ENCODE results near the gene PSMB11. TPM values are rescaled to one million over a fixed set of nuclear protein-coding genes. Genes with fewer than 3 reads are reported as not detected.

PSMB11 gene
- total and polyA plus RNA-seq, 2 donors (not counting 3 experiments of a cell fraction or from before 2014, with no cell fraction given) = not detected

GRCh38 chr14:22997676-22998323 is 44.2 kb upstream of the PSMB11 start:
- Histone ChIP-seq H3K27ac (ENCODE audit: insufficient read depth, low read depth, low read length) (no peak overlapping the region), H3K36me3 (ENCODE audit: control insufficient read depth in 2 of 2, extremely low read depth in 1 of 2, insufficient read depth in 2 of 2, low read length in 2 of 2) (no peaks in the 10 kb centered on the region), H3K27me3 (ENCODE audit: control insufficient read depth in 2 of 2, insufficient read depth in 2 of 2, low read length in 2 of 2) (no peaks in the 10 kb centered on the region), H3K9me1 (replicated peaks; ENCODE audit: control insufficient read depth, extremely low read depth, insufficient read depth, low read length) (no peaks in the 10 kb centered on the region), H4K20me1 (replicated peaks; ENCODE audit: control insufficient read depth, extremely low read depth, insufficient read depth, low read length) (no peaks in the 10 kb centered on the region), H3K4me1 (ENCODE audit: control insufficient read depth, extremely low read depth, insufficient read depth, low read length) (peaks cover 4% of the 10 kb centered on the region), H3K79me2 (ENCODE audit: control insufficient read depth, insufficient read depth, low read length) (no peaks in the 10 kb centered on the region), H2AFZ (ENCODE audit: low read depth, low read length) (no peak overlapping the region), H3K9me3 (replicated peaks; ENCODE audit: control insufficient read depth, insufficient read depth, low read length) (no peaks in the 10 kb centered on the region), H3K4me3 (replicated peaks in 1 of 3; ENCODE audit: insufficient read depth in 1 of 3, low read depth in 1 of 3, low read length in 3 of 3) (no peak overlapping the region), H3K4me2 (ENCODE audit: insufficient read depth, low read length) (no peak overlapping the region), H3K9ac (replicated peaks; ENCODE audit: extremely low read depth, insufficient read depth, low read length) (no peak overlapping the region)
- dilution Hi-C loops (cut with MboI; ENCODE audit: extremely low pct_ligation_motif_present, low sequenced_read_pairs) = no loop called here
- BruUV-seq (replicated peaks) = no TSS peak
- intact Hi-C loops (cut with micrococcal nuclease) = no loop called here
- no peak for TF ChIP-seq JUN (IDR thresholded peaks at IDR 0.05; ENCODE audit: borderline replicate concordance, insufficient read depth, insufficient read length, low read depth)
- TF ChIP-seq FOS (IDR thresholded peaks at IDR 0.05; ENCODE audit: borderline replicate concordance, insufficient read depth, low read length) = no peak
- no peak for TF ChIP-seq GATA2 (IDR thresholded peaks at IDR 0.05; ENCODE audit: insufficient read depth, insufficient read length, low read depth, low read length)
- TF ChIP-seq MAX (IDR thresholded peaks at IDR 0.05; ENCODE audit: insufficient read depth, insufficient read length) = no peak
- TF ChIP-seq MYC (IDR thresholded peaks at IDR 0.05; ENCODE audit: low read depth, low read length) = no peak
- no peak for TF ChIP-seq POLR2AphosphoS5 (IDR thresholded peaks at IDR 0.05; ENCODE audit: insufficient read depth, low read depth, low read length)
- TF ChIP-seq CTCF (IDR thresholded peaks at IDR 0.05; ENCODE audit: extremely low read depth in 1 of 2, insufficient read depth in 1 of 2, low read depth in 1 of 2, low read length in 2 of 2) = no peak
- no peak for TF ChIP-seq EZH2 (IDR thresholded peaks at IDR 0.05; ENCODE audit: borderline replicate concordance, low read depth, low read length, severe bottlenecking)
- no peak for TF ChIP-seq POLR2A (IDR thresholded peaks at IDR 0.05; ENCODE audit: low read depth, low read length)
- CTCF ChIA-PET = interaction anchor here (0.5 to 5.2 kb wide), 4 partner anchors 9 to 64 kb away, joined by 4 to 148 read pairs (median 6); no protein-coding TSS in a partner anchor
- POLR2A ChIA-PET = no interaction called here
- FAIRE-seq (no peak), DNase-seq (ENCODE audit: low read depth, low spot score) (no peak)
